ENCODE data around the gene BRAT1.
A peak's percentile ranks its signal among the peaks of the same experiment; 100 is the strongest.
"Not testable (repeated sequence)": the region's sequence is repeated elsewhere in the genome, so short reads cannot be mapped to it uniquely, and the experiment has no call there.

Gene BRAT1

GRCh38 chr7:2555121-2556052, at the start of gene BRAT1:
TSS of gene BRAT1 (minus strand) at chr7:2555524. CDS start at chr7:2554431, 1,093 bp downstream.
- DNase-seq, result peak; percentile 85 to 93

GRCh38 chr7:2604608-2605174, 49.4 kb upstream of the BRAT1 start:
- no peak for DNase-seq

GRCh38 chr7:2603044-2603965, 48.0 kb upstream of the BRAT1 start:
- no peak for DNase-seq

- no peak for DNase-seq
Measured at GRCh38 chr7:2602406-2603043, 47.2 kb upstream of the BRAT1 start.

- DNase-seq, result no peak
Measured at GRCh38 chr7:2601907-2602306, 46.6 kb upstream of the BRAT1 start.

- DNase-seq, result no peak
Measured at GRCh38 chr7:2601065-2601464, 45.7 kb upstream of the BRAT1 start.

- DNase-seq, result no peak
Measured at GRCh38 chr7:2598154-2598823, 43.0 kb upstream of the BRAT1 start.

- DNase-seq, result no peak
Measured at GRCh38 chr7:2597273-2597640, 41.9 kb upstream of the BRAT1 start.

- DNase-seq, result no peak
Measured at GRCh38 chr7:2596464-2597272, 41.3 kb upstream of the BRAT1 start.

GRCh38 chr7:2595258-2595860, 40.0 kb upstream of the BRAT1 start:
- no peak for DNase-seq

GRCh38 chr7:2594599-2594998, 39.3 kb upstream of the BRAT1 start:
- DNase-seq, result no peak

GRCh38 chr7:2593036-2593727, 37.9 kb upstream of the BRAT1 start:
- no peak for DNase-seq

- DNase-seq, result no peak
Measured at GRCh38 chr7:2592375-2592865, 37.1 kb upstream of the BRAT1 start.

- DNase-seq, result not testable (repeated sequence)
Measured at GRCh38 chr7:2589941-2590340, 34.6 kb upstream of the BRAT1 start.

- no peak for DNase-seq
Measured at GRCh38 chr7:2589341-2589740, 34.0 kb upstream of the BRAT1 start.

- no peak for DNase-seq
Measured at GRCh38 chr7:2587778-2588177, 32.5 kb upstream of the BRAT1 start.

GRCh38 chr7:2587134-2587533, 31.8 kb upstream of the BRAT1 start:
- DNase-seq, result no peak

GRCh38 chr7:2586326-2587020, 31.1 kb upstream of the BRAT1 start:
- no peak for DNase-seq

- DNase-seq, result no peak
Measured at GRCh38 chr7:2585446-2585845, 30.1 kb upstream of the BRAT1 start.

All from NCI-H446 (cell line).